ENCODE data around the gene CAMTA1. TPM values are rescaled to one million over a fixed set of nuclear protein-coding genes. Genes with fewer than 3 reads are reported as not detected.

CAMTA1 gene
- polyA plus RNA-seq, 1 donor from 2014 or later, result 162 TPM

DNA sequence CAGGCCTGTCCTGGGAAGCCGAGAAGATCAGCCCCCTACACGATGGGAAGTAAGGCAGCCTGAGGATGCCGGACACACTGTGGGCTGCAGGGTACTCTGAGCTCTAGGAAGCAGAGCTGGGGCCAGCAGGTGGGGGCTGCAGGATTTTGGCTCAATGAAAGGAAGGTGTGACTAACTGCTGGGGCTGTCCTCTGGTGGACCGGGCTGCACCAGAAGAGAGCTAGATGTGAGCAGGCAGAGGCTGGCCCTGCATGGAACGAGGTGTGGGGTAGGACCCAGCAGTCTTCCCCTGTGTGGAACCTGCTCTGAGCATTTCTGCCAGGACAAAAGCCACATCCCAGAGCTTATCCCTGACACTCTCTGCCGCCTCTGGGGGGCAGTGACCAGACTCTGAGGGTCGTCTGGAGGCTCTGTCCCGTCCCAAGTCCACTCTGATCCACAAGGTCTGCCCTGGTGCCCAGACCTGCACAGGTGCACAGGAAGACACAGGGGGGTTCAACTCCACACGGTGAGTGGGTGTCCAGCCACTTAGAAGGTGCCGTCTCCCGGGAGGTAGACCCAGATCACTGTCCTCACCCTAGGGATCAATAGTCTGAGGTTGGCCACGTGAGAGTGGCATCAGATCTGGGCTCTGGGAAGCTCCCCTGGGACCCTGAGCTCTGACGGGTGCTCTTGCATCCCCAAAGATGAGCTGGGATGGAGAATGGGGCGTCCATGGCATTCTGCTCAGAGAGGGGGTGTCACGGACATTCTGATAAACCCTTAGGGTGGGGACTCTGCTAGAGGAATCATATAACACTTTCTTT lies 798.2 kb downstream of the CAMTA1 start:
- no peak overlapping the region for H3K9ac ChIP-seq (ENCODE audit: low read length)

DNA sequence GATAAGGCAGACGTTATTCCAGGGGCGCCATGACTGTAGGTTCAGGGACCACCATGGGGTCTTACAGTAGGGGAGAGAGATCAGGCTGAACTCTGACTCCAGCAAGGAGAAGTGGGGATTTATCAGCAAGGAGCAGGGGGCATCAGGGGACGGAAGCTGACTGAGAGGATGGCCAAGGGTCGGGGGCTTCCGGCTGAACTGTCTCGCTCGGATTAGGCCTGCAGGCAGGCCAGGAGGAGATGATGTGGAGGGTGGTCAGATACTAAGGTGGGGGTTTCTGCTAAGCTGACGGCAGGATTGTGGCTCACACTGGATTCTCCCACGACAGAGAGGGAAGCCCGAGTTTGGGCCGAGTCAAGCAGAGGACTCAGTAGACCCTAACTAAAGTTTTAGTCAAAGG lies 798.9 kb downstream of the CAMTA1 start:
- no peak overlapping the region for H3K27ac ChIP-seq (ENCODE audit: low read length)
- H3K79me2 ChIP-seq (replicated peaks; ENCODE audit: insufficient read depth, low read length), result no peaks in the 10 kb centered on the region
- no peaks in the 10 kb centered on the region for H3F3A ChIP-seq (ENCODE audit: insufficient read depth, low read length, poor library complexity, severe bottlenecking)
- H3K4me3 ChIP-seq (ENCODE audit: low read length), result no peak overlapping the region
- H3K36me3 ChIP-seq (ENCODE audit: insufficient read depth, low read length), result no peaks in the 10 kb centered on the region
- H3K27me3 ChIP-seq (ENCODE audit: insufficient read depth, low read depth, low read length), result no peaks in the 10 kb centered on the region
- no peak overlapping the region for H3K9ac ChIP-seq (ENCODE audit: low read length)
- no peak overlapping the region for H3K4me2 ChIP-seq (ENCODE audit: low read length)
- TF ChIP-seq SMC3 (conservative IDR thresholded peaks at IDR 0.05; ENCODE audit: poor library complexity) (no peak), EZH2 (IDR thresholded peaks at IDR 0.05; ENCODE audit: borderline replicate concordance, insufficient read depth, low read length, poor library complexity, severe bottlenecking) (no peak), RAD21 (conservative IDR thresholded peaks at IDR 0.05) (no peak), EP300 (conservative IDR thresholded peaks at IDR 0.05; ENCODE audit: poor library complexity, severe bottlenecking) (no peak), POLR2AphosphoS5 (IDR thresholded peaks at IDR 0.05) (no peak), MXI1 (conservative IDR thresholded peaks at IDR 0.05; ENCODE audit: poor library complexity, severe bottlenecking) (no peak), TAF1 (IDR thresholded peaks at IDR 0.05; ENCODE audit: low read depth) (no peak)
- TF ChIP-seq, protein P1, sequence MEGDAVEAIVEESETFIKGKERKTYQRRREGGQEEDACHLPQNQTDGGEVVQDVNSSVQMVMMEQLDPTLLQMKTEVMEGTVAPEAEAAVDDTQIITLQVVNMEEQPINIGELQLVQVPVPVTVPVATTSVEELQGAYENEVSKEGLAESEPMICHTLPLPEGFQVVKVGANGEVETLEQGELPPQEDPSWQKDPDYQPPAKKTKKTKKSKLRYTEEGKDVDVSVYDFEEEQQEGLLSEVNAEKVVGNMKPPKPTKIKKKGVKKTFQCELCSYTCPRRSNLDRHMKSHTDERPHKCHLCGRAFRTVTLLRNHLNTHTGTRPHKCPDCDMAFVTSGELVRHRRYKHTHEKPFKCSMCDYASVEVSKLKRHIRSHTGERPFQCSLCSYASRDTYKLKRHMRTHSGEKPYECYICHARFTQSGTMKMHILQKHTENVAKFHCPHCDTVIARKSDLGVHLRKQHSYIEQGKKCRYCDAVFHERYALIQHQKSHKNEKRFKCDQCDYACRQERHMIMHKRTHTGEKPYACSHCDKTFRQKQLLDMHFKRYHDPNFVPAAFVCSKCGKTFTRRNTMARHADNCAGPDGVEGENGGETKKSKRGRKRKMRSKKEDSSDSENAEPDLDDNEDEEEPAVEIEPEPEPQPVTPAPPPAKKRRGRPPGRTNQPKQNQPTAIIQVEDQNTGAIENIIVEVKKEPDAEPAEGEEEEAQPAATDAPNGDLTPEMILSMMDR (IDR thresholded peaks at IDR 0.05; ENCODE audit: poor library complexity, severe bottlenecking), result no peak
- TF ChIP-seq, protein P2, sequence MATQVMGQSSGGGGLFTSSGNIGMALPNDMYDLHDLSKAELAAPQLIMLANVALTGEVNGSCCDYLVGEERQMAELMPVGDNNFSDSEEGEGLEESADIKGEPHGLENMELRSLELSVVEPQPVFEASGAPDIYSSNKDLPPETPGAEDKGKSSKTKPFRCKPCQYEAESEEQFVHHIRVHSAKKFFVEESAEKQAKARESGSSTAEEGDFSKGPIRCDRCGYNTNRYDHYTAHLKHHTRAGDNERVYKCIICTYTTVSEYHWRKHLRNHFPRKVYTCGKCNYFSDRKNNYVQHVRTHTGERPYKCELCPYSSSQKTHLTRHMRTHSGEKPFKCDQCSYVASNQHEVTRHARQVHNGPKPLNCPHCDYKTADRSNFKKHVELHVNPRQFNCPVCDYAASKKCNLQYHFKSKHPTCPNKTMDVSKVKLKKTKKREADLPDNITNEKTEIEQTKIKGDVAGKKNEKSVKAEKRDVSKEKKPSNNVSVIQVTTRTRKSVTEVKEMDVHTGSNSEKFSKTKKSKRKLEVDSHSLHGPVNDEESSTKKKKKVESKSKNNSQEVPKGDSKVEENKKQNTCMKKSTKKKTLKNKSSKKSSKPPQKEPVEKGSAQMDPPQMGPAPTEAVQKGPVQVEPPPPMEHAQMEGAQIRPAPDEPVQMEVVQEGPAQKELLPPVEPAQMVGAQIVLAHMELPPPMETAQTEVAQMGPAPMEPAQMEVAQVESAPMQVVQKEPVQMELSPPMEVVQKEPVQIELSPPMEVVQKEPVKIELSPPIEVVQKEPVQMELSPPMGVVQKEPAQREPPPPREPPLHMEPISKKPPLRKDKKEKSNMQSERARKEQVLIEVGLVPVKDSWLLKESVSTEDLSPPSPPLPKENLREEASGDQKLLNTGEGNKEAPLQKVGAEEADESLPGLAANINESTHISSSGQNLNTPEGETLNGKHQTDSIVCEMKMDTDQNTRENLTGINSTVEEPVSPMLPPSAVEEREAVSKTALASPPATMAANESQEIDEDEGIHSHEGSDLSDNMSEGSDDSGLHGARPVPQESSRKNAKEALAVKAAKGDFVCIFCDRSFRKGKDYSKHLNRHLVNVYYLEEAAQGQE (IDR thresholded peaks at IDR 0.05; ENCODE audit: borderline replicate concordance), result no peak
- H3K9me2 ChIP-seq (ENCODE audit: insufficient read depth, low read length), result no peaks in the 10 kb centered on the region
- H4K20me1 ChIP-seq (ENCODE audit: insufficient read depth), result no peaks in the 10 kb centered on the region
- no peaks in the 10 kb centered on the region for H3K9me3 ChIP-seq (ENCODE audit: low read length)
- H2AFZ ChIP-seq (ENCODE audit: low read depth, low read length), result no peak overlapping the region

More for the DNA sequence above, 798.2 kb downstream of the CAMTA1 start:
- Histone ChIP-seq H3K4me3 (ENCODE audit: low read length) (no peak overlapping the region), H3K27ac (ENCODE audit: low read length) (no peak overlapping the region), H3K9me2 (ENCODE audit: insufficient read depth, low read length) (no peaks in the 10 kb centered on the region), H3K9me3 (ENCODE audit: low read length) (no peaks in the 10 kb centered on the region), H4K20me1 (ENCODE audit: insufficient read depth) (no peaks in the 10 kb centered on the region), H3K4me2 (ENCODE audit: low read length) (no peak overlapping the region), H2AFZ (ENCODE audit: low read depth, low read length) (no peak overlapping the region), H3K27me3 (ENCODE audit: insufficient read depth, low read depth, low read length) (no peaks in the 10 kb centered on the region), H3F3A (ENCODE audit: insufficient read depth, low read length, poor library complexity, severe bottlenecking) (no peaks in the 10 kb centered on the region), H3K36me3 (ENCODE audit: insufficient read depth, low read length) (no peaks in the 10 kb centered on the region), H3K79me2 (replicated peaks; ENCODE audit: insufficient read depth, low read length) (no peaks in the 10 kb centered on the region)
- no peak for TF ChIP-seq EZH2 (IDR thresholded peaks at IDR 0.05; ENCODE audit: borderline replicate concordance, insufficient read depth, low read length, poor library complexity, severe bottlenecking)
- TF ChIP-seq SMC3 (conservative IDR thresholded peaks at IDR 0.05; ENCODE audit: poor library complexity), result no peak
- TF ChIP-seq POLR2AphosphoS5 (IDR thresholded peaks at IDR 0.05), result no peak
- TF ChIP-seq TAF1 (IDR thresholded peaks at IDR 0.05; ENCODE audit: low read depth), result no peak
- no peak for TF ChIP-seq RAD21 (conservative IDR thresholded peaks at IDR 0.05)
- TF ChIP-seq, protein P1 (IDR thresholded peaks at IDR 0.05; ENCODE audit: poor library complexity, severe bottlenecking), result no peak
- no peak for TF ChIP-seq MXI1 (conservative IDR thresholded peaks at IDR 0.05; ENCODE audit: poor library complexity, severe bottlenecking)
- TF ChIP-seq, protein P2 (IDR thresholded peaks at IDR 0.05; ENCODE audit: borderline replicate concordance), result no peak
- TF ChIP-seq EP300 (conservative IDR thresholded peaks at IDR 0.05; ENCODE audit: poor library complexity, severe bottlenecking), result no peak

All from neural cell (in vitro differentiated cells).